Stimulated activated CD4-positive, alpha-beta T cell treated with anti-CD3 and anti-CD28 coated beads, Interleukin-12 subunit alpha, Interleukin-12 subunit beta, amount 100 ng/mL, for 48 hours (primary cell): ENCODE results near the gene EGFL8.

ENCODE experiments used
- DNase-seq, 3 donors: peaks; one replicate each; pipeline ENCODE4 v3.0.0-alpha.2; 2020; ENCODE audit warnings: low read depth in 2 of 3, low spot score in 1 of 3

Gene EGFL8

DNA sequence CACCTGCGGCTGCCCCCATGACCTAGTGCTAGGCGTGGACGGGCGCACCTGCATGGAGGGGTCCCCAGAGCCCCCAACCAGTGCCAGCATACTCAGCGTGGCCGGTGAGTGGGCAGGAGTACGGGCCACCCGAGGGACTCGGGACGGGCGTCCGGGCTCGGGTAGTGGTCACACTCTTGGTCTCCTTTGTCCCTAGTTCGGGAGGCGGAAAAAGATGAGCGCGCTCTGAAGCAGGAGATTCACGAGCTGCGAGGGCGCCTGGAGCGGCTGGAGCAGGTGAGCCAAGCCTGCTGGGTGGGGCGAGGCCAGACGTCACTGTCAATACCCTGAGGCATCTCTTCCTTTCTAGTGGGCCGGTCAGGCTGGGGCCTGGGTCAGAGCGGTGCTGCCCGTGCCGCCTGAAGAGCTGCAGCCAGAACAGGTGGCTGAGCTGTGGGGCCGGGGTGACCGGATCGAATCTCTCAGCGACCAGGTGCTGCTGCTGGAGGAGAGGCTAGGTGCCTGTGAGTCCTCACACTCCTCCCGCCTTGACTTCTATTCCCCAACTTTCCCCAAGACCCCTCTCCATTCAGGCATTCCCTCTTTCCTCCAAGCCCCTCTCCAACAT, 2.9 kb downstream of the EGFL8 start:
- no peak for DNase-seq

DNA sequence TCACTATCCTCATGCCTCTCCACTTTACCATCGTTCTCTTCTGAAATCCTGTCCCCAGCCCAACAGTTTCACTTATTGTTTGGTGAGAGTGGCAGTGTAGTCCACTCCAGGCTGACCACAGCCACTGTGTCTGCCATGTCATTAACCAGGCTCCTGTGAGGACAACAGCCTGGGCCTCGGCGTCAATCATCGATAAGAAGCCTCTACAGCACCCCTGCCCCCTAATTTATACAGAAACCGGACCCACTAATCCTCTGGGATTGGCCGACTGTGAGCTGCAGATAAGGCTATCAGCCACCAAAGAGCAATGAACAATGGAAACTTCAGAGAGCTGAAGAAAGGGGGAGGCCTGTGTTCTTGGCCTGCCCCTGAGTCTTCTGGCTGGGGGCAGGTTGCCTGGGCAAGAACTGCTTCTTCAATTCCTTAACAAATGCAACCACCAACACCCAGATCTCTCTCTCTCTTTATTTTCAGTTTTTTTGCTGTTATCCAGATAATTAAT, 3.4 kb downstream of the EGFL8 start:
- DNase-seq: no peak

DNA sequence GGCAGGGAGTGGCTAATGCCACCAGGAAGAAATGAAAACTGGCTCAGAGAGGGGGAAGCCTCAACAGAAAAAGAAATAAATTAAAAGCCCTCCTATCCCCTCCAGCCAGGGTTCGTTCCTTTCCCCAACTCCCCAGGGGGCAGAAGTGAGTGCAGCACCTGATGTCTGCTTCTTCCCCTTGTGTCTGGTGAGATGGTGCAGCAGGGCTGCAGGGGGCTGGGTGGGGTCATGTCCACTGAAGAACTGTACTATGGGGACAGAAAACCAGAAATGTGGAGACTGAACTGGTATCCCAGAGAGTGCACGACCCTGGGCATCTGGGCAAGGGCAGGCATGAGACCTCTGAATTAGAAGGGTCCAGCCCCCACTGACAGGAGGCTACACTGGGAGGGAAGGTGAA, 4.0 kb downstream of the EGFL8 start:
- DNase-seq: no peak

DNA sequence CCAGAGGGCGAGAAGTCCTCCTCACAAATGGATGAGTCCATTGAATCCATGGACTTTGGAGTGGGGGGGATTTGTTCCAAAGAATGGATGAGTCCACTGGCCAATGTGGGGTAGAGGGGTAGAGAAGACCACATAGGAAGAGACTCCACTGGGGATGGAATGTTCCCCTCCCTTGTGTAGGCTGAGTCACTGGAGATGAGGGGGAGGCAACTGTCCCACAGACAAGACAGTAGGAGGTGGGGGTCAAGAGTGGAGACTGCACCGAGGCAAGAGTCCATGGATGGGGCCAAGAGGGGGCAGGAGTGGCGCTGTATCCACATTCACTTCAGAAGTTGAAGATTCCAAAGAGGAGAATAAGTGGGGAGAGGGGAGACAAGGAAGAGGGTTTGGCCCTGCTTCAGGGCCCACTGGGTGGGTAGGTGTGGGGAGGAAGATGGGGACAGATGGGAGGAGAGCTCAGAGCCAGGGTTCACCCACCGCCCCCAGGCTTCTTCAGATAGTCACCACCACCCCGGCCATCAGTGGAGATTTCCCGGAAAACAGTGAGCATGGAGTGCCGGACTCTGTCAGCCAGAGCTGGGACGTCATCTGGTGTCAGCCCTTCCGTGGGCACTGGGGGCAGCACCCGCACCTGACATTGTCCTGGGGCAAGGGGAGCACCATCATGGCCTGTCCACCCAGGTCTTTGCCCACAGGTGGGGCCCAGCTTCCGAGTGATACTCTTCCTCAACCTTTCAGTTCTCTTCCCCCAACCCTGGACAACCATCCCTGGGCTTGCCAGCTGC, 4.6 kb downstream of the EGFL8 start:
- DNase-seq: no peak

DNA sequence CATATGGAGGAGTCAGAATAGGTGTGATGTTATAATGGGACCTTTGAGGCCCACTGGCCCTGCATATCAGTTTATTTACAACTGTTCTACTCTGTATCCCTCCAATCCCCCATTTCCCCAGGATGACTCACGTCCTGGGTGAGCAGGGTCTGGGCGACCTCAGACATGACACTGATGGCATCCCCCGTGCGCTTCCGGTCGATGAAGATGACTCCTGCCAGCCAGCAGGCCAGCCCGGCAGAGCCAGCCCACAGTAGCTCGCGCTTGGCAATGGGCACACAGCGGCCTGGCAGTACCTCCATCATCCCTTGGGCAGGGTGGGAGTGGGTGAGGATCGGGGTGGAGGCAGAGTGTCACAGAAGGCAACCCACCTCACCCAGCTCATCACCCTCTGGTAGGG, 5.9 kb downstream of the EGFL8 start:
- DNase-seq: no peak

DNA sequence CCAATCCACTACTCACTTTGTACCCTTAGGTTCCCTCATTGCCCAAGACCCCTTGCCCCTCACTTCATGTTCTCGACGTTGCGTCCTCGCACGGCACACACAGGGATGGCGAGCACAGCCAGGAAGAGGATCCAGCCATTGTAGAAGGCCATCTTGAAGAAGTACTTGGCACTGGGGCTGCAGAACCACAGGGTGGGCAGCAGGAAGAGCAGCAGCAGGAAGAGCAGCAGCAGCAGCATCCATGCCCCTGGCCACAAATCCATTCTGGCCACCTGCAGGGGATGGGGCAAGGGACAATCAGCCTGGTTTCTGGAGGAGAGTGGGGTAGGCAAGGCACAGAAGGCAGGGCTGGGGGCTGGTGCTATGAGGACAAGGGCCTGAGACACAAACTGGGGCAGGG, 6.8 kb downstream of the EGFL8 start:
- DNase-seq: no peak

DNA sequence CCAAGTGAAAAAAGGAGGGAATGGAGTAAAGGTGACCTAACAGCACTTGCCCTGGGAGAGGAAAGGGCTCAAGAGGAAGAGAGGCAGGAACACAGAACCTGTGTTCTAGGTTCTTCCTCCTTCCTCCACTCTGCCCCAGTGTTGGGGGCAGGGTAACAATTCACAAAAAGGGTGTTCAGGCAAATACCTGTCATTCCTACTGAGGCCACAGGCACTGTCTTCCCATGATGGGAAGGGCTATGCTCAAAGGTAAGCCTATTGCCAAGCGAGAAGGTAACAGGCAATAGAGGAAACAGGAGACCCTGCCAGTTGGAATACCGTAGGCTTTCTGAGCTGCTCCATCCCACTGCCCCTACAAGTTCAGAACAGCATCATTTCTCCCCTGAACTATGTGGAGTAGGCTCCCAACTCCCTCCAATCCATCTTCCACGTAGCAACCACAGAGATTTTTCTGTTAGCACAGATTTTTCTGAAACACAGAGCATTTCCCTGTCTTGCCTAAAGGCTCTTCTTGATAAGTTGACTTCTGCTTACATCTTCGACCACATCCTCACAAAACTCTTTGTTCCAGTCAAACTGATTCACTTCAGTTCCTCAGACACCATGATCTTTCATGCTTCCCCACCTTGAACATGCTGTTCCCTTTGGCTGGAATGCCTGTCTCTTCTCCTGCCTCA, 8.8 kb downstream of the EGFL8 start:
- DNase-seq: no peak

DNA sequence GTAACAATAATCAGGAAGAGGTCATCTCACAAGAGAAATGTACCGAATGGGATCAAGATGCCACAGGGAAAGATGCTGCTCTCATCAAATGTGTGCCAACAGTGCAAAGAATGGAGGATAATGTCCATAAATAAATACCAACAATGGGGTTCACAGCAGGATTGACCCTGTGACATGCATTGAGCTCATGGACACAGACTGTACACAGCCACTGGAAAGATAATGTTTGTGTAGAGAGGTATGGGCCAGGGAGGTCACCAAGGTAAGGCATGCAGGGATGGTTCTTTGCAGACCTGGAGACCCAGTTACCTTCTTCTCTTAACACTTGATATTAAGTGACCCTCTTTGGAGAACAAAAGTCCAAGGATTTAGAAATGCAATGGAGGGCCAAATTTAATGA, 10.0 kb downstream of the EGFL8 start:
- no peak for DNase-seq

DNA sequence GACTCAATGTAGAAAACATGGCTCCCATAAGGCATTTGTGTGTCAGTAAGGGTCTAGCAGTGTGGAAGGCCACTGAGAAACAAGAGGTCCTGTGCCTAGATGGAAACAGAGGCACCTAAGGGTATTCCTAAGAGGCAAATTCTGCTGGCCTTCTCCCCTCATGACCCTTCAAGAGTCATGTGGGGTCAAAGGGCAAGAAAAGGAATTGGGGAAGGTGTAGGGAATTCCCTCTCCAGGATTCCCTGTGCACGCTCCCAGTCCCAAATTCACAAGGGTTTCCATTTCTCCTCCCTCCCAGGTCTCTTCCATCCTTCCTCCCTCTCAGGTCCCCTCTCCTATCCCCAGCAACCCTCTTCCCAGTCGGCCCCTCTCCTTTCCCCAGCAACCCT, 10.9 kb downstream of the EGFL8 start:
- DNase-seq: no peak

DNA sequence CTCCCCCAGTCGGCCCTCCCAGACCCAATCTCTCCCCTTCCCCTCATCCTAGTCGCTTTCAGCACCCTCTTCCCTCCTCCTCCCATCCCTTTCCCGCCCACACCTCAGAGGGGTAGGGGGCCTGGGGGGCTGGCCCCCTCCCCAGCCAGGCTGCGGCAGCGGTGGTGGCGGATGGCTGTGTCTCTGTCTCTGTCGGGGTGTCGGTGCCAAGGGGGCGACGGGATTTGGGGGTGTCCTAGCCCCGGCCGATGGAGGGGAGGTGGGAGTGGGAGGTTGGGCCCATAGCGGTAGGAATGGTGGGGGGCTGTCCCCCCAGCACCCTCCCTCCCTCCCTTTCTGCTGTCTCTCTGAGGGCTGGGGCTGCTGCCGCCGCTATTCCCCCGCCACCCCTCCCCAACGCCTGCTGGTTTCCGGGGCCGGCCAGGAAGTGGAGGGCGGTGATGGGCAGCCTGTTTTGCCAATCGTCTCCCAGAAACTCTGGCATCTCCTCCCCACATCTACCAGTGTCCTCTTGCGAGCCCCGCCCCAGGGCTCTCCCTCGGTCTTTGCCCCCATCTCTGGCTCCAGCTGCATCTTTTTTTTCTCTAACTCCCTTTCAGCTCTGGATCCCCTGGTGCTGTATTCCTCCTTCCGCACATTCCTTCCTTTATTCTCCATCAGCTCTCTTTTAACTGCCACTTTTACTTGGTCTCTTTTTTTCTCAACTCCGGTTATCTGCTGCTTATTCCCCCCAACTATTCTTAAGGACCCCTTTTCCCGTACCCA, 11.5 kb downstream of the EGFL8 start, which contains the start of gene AGPAT1:
Gene AGPAT1, minus strand, starts transcription at position 374 of the 765 bp plus-strand sequence. CDS start 4,588 bp downstream, outside the sequence.
- DNase-seq: peak; percentile 95 to 97 (median 96)

DNA sequence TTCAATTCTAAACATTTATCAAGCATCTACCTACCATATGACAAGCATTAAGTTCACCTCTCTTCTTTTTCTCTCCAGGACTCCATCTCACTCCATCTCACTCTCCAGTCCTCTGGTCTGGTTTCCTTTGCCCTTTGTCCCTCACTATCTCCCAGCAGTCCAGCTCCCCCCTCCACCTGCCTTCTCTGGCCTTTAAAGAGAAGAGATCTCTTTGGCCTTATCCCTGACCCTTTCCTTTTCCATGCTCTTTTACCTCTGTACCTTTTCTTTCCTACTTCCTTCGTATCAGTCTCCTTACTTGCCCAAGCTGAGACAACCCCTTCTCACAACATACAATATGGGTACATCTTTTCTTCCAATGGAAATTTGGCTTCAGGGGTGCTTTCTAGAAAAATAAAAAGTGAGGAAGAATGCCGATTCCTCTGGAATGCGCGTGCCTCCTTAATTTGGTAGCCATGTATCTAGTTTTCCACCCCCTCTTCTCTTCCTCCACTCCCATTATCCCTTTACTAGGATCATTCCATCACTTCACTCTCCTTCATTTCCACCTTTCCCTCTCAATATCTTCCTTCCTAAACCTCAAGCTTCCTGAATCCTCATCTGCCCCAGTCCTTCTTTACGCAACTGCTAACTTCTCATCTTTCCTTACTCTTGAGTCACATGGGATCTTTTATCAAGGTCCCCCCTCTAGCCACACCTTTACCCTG, 12.2 kb downstream of the EGFL8 start:
- no peak for DNase-seq

DNA sequence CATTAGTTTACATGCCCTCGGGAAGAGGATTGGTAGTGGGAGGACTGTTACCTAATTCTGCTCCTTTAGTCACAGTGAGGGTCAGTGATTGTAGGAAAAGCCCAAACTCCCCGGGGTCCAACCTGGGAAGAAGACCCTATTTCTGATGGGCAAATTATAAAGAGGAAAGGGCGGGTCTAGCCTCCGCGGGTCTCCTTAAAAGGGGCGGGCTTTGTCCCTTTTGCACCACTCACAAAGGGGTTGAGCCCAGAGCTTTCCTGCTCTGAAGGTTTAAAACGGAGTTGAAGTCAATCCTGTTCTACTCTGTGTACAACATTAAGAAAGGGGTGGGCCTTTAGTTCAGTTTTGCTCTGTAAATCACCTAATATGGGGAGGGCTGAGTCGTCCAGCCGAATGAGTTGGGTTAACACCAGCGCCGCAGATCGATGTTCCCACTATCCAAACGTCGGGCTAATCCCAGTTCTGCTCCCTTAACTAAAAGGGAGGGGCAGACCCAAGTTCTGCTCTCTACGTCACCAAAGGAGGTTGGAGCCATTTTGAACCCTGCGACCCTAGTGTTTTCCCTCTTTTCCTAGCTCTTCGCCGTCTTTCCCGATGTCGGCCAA, 12.9 kb downstream of the EGFL8 start:
- no peak for DNase-seq

DNA sequence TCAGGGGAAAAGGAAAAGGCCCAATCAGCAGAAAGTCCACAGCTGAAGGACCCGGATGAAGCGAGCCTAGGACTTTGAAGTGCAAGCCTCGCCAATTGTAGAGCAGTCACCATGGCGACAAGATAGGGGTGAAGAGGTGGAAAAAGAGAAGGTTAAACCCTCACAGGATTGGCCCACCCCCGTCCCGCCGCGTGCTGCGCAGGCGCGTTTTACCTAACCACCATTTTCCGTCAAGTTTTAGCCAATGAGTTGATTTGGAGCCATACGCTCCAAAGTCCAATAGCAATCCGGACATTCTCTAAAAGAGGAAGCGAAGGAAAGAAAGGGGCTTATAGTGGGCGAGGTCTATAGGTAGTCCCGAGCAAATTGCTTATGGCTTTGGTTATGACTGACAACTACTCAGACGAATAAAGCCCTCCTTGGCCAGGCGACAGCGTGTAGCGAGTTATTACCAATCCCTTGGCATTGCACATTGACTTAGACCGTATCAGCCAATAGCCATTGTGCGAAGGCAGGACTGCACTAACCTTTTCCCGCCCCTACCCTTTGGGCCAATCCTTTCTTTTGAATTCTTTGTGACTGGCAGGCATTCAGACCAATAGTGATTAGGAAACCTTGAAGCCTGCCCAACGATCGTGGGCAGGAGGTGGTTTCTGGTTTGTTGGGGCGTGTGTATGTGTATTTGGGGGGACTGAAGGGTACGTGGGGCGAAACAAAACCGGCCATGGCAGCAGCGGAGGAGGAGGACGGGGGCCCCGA, 13.6 kb downstream of the EGFL8 start, which contains the start of gene RNF5:
Gene RNF5, plus strand, starts transcription at position 618 of the 759 bp plus-strand sequence. Its CDS starts 107 bp downstream, at position 725.
- peak; percentile 87 to 95 (median 90) for DNase-seq

DNA sequence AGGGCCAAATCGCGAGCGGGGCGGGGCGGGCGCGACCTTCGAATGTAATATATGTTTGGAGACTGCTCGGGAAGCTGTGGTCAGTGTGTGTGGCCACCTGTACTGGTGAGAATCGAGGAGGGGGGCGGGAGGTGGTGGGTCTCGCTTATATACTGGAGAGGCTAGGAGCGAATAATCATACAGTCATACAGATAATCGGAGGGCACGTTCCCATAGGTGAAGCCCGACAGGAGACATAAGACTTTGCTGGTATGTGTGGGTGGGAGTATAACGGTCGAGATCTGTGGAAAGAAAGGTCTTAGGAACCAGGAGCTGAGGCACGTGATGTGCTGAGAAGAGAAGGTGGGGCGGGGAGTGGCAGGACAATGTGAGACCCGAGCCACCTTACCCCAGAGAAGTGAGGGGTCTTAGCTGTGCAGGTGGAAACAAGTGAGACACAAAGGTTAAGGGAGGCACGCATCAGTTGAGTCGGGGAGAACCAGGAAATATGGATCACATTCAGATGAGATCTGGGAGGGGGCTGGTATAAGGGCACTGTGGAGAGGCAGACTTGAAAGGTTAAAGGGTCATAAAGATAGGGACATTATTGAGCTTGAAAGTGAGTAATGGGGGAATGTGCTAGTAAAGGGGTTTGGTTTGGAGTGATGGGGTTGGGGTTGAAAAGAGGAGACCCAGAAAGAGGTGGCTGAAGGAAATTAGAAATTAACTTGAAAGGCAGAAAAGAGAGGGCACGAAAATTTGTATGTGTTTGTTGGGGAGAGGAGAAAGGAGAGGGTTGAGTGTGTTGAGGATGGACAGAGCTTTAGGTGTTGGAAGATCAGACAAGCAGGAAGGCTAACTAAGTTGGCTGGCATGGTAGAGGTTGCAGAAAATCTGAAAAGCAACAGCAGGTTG, 14.4 kb downstream of the EGFL8 start:
- DNase-seq: no peak

DNA sequence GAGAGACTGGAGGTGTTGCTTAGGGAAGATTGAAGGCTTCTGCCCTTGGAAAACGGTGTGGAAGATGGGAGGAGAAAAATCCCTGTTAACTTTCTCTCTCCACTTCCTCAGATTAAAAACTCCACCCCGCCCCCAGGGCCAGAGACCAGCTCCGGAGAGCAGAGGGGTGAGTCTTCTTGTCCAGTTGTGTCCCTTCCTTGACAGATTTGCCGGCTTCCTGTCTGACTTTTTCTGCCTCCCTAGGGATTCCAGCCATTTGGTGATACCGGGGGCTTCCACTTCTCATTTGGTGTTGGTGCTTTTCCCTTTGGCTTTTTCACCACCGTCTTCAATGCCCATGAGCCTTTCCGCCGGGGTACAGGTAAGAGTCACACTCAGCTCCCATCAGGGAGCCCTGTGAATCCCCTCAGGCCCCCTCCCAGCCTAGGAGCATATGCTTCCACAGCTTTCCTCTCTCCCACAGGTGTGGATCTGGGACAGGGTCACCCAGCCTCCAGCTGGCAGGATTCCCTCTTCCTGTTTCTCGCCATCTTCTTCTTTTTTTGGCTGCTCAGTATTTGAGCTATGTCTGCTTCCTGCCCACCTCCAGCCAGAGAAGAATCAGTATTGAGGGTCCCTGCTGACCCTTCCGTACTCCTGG, 15.5 kb downstream of the EGFL8 start:
- no peak for DNase-seq

DNA sequence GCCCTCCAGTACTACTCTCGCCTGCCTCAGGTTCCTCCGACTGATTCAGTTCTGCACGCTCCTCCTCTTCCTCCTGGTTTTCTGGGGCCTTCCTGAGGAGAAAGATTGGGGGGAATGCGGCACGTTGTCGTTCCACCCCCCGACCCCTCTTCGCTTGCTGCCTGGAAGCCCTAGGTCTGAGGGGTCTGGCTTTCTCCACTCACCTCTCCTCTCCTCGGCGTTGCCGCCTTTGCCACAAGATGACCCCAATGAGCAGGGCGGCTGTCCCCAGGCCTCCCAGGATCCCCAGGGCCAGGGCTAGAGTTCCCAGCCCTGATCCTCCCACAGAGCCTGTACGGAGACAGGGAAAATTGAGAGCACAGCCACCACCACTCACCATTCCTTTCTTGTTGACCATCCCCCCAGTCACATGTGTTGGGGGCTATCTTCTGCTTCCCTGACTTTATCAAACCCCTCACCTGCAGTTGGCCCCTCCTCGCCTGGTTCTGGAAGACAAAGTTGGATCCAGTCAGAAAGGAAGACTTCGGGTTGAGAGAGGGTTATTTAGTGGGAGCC, 16.8 kb downstream of the EGFL8 start:
- DNase-seq: no peak

DNA sequence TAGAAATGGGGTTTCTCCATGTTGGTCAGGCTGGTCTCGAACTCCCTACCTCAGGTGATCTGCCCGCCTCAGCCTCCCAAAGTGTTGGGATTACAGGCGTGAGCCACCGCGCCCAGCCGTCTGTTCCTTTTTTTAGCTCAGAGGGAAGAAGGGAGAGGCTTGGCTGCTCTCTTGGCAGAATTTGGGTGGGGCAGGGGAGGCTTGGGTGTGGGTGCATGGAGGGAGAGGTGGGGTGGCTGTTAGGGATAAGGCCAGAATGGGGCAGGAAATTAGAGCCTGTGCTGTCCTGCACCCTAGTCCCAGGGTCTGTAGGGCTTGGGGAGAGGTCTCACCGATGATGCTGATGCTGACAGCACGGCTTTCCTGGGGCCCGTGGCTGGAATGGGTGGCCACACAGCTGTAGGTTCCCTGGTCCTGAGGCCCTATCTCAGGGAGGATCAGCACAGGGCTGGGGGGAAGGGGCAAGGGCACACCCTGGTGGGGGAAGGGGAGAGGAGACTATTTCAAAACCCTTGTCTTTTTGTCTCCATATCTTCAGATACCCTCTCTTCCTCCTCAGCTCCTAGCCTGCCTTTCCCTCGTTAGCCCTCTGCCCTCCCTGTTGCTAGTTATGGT, 17.6 kb downstream of the EGFL8 start:
- no peak for DNase-seq
